ENCODE data around the gene KRTAP4-5.
"Not testable (repeated sequence)": the region's sequence is repeated elsewhere in the genome, so short reads cannot be mapped to it uniquely, and the experiment has no call there.

KRTAP4-5 gene

GRCh38 chr17:41149652-41149985 lies at the start of gene KRTAP4-5:
Gene KRTAP4-5, minus strand, starts transcription at chr17:41149825. Its CDS starts 58 bp downstream, at chr17:41149767.
- DNase-seq = no peak

GRCh38 chr17:41196068-41196467 lies 46.4 kb upstream of the KRTAP4-5 start:
- no peak for DNase-seq

GRCh38 chr17:41190328-41190727 lies 40.7 kb upstream of the KRTAP4-5 start:
- DNase-seq = no peak

GRCh38 chr17:41189837-41190318 lies 40.3 kb upstream of the KRTAP4-5 start, which contains the start of gene KRTAP9-1:
Gene KRTAP9-1, plus strand, starts transcription at chr17:41189887. Its CDS starts 0 bp downstream, at chr17:41189887.
- DNase-seq = not testable (repeated sequence)

- DNase-seq = no peak
Observed at GRCh38 chr17:41186872-41187271, 37.2 kb upstream of the KRTAP4-5 start.

- no peak for DNase-seq
Observed at GRCh38 chr17:41185001-41185400, 35.4 kb upstream of the KRTAP4-5 start.

GRCh38 chr17:41184480-41184961 lies 34.9 kb upstream of the KRTAP4-5 start, which contains the start of gene KRTAP4-1:
Gene KRTAP4-1, minus strand, starts transcription at chr17:41184911. Its CDS starts 57 bp downstream, at chr17:41184854.
- DNase-seq = no peak

- no peak for DNase-seq
Observed at GRCh38 chr17:41178843-41179616, 29.4 kb upstream of the KRTAP4-5 start.

- no peak for DNase-seq
Observed at GRCh38 chr17:41178341-41178740, 28.7 kb upstream of the KRTAP4-5 start.

- no peak for DNase-seq
Observed at GRCh38 chr17:41177727-41178271, 28.2 kb upstream of the KRTAP4-5 start, which contains the start of gene KRTAP4-2. Gene KRTAP4-2, minus strand, starts transcription at chr17:41178221. Its CDS starts 57 bp downstream, at chr17:41178164.

GRCh38 chr17:41176744-41177387 lies 27.2 kb upstream of the KRTAP4-5 start:
- DNase-seq = no peak

GRCh38 chr17:41171886-41172285 lies 22.3 kb upstream of the KRTAP4-5 start:
- no peak for DNase-seq

GRCh38 chr17:41168121-41168520 lies 18.5 kb upstream of the KRTAP4-5 start, which contains the start of gene KRTAP4-3:
Gene KRTAP4-3, minus strand, starts transcription at chr17:41168221. Its CDS starts 49 bp downstream, at chr17:41168172.
- DNase-seq = no peak

GRCh38 chr17:41167561-41167960 lies 17.9 kb upstream of the KRTAP4-5 start:
- DNase-seq = no peak

GRCh38 chr17:41163828-41164227 lies 14.2 kb upstream of the KRTAP4-5 start:
- DNase-seq = no peak

GRCh38 chr17:41160648-41161047 lies 11.0 kb upstream of the KRTAP4-5 start, which contains the start of gene KRTAP4-4:
Gene KRTAP4-4, minus strand, starts transcription at chr17:41160748. Its CDS starts 57 bp downstream, at chr17:41160691.
- DNase-seq = no peak

- not testable (repeated sequence) for DNase-seq
Observed at GRCh38 chr17:41160190-41160589, 10.6 kb upstream of the KRTAP4-5 start.

- no peak for DNase-seq
Observed at GRCh38 chr17:41153856-41154255, 4.2 kb upstream of the KRTAP4-5 start.

- no peak for DNase-seq
Observed at GRCh38 chr17:41151525-41151924, 1.9 kb upstream of the KRTAP4-5 start.

- DNase-seq = no peak
Observed at GRCh38 chr17:41150026-41150425, 401 bp upstream of the KRTAP4-5 start.

GRCh38 chr17:41148971-41149651 lies 514 bp downstream of the KRTAP4-5 start:
- DNase-seq = not testable (repeated sequence)

- DNase-seq = no peak
Observed at GRCh38 chr17:41147531-41148204, 2.0 kb downstream of the KRTAP4-5 start.
